AML-193 (cell line): ENCODE data around the gene BBC3.

Experiments
- DNase-seq, 2 experiments: peaks; one replicate each; lab custom pipeline; 2025; lab: John Stamatoyannopoulos, UW

Gene BBC3

DNA sequence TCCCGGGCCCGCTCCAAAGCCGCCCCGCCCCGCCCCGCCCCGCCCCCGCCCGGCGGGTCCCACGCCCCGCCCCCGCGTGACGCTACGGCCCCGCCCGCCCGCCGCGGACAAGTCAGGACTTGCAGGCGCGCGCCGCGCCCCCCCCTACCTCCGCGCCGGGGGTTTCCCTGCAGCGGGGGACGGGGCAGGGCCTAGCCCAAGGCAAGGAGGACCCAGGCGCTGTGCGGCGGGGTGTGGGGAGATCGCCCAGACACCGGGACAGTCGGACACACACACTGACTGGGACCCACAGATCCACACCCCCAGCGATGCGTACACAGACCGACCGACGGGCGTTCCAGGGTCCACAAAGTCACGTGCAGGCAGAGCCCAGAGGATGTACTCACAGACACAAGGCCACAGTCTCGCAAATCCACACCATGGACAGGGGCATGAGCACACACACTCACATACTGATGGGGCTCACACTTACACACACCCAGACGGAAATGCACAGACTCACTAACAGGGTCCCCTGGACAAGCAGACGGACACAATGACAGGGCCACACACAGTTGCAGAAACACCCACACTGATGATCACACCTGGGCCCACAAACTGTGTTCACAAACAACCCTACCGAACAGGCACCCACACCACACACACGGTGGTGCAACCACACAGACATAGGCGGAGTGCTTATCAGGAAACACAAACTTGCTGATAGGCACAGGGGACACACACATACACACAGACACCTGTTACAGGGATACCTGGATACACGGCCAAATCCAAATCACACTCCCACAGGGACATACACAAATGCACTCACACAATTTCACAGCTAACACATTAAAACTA, 436 bp upstream of the BBC3 start:
- DNase-seq, result peak; percentile 29 to 36

DNA sequence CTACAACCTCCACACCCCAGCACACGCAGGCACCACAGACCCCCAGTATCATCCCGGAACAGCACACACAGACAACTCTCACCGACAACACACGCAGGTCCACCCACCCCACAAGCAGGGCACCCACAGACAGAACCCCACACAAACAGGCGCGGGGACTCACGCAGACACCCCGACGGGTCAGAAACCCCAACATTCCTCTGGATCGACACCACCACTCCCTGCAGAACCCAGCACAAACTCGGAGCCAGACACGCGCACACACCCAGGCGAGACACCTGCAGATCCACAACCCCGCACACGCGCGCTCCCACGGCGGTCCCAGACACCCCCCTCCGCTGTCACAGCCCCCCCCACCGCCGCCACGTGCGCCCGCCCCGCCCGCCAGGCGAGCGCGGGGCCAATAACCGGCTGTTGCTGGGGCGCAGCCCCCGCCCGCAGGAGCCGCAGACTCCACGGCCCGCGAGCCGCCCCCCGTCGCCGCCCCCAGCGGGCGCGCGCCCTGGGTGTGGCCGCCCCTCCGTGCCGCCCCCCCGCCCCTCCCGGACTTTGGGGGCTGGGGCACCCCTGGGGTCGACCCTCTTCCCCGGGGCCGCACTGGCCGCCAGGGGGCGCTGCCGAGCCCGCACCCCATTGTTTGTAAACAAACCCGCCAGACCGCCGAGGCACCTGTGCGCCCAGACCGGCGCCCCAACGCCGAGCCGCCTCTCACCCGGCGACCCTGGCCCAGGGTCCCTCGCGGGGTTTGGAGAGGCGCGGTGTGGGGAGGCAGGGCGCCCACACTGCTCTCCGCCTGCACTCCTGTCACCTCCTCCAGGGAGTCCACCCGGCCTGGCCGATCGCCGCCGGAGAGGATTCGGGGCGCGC, 712 bp downstream of the BBC3 start:
- peak; percentile 9 to 10 for DNase-seq

DNA sequence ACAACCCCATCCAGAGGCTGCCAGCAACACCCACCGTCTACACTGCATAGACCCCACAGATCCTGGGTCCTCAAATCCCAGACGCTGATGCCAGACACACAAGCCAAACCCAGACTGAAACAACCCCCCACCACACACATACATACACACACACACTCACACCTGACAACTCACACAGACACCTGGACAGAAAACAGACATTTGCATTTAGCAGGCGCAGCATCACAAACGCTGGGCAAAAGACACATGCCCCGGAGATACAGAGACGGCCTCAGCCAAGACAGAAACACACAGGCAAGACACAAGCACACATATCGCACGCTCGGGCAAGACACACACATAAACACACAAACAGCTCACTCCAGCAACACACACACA, 1.3 kb downstream of the BBC3 start:
- DNase-seq, result no peak

DNA sequence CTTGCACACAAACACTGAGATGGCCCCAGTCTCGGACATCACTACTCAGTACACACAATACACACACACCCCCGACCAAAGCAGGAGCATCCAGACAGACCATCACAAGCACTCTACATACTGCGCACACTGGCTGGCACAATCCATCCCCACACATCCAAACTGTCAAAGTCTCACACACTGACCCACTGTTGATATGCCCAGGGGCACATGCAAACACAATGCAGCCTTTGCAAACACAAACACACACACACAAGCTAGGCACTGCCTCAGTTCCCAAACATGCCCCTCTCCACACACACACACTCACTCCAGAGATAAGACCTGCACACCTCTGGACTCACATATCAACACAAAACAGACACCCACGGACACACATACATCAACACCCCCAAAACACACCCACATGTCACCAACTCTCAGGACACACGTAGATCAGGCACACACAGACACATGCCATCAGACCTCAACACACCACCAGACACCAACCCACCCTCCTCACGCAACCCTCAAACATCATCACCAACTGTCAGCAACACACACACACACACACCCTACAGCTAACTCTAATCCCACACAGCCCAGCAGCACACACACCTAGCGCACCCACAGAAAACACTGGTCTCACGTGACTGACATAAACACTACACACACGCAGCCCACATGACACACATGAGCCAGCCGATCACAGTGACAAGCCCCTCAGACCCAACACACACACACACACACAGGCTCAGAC, 1.9 kb downstream of the BBC3 start:
- no peak for DNase-seq

DNA sequence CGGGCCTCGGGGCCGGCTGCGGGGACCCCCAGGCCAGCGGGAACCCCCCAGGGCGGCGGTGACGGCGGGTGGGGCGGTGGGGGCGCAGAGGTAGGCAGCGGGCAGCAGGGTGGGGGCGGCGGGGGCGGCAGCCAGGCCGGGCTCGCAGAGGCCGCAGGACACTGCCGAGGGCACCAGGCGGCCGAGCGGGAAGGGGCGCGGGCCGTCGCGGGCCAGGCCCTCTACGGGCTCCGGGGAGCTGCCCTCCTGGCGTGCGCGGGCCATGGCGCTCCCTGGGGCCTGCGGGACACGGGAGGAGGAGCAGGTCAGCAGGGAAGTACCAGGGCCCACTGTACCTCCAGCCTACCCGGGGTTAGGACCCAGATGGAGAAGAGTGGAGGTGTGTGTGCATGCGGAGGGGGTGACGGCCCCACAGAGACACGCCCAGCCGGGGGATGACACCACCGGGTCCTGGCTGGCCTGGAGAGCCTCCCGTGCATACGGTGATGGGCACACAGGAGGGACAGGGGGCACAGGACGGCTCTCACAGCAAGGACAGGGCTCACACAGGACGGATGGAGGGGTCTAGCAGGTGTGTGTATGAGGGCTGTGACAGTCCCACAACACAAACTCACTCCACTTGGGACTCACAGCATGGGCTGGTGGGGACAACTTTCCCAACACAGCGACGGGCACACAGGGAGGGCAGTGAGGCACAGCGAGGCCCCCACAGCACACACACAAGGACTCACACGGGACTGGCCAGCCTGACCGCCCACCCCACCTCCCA, 2.6 kb downstream of the BBC3 start:
- DNase-seq, result peak in 1 of 2 experiments; percentile 3

DNA sequence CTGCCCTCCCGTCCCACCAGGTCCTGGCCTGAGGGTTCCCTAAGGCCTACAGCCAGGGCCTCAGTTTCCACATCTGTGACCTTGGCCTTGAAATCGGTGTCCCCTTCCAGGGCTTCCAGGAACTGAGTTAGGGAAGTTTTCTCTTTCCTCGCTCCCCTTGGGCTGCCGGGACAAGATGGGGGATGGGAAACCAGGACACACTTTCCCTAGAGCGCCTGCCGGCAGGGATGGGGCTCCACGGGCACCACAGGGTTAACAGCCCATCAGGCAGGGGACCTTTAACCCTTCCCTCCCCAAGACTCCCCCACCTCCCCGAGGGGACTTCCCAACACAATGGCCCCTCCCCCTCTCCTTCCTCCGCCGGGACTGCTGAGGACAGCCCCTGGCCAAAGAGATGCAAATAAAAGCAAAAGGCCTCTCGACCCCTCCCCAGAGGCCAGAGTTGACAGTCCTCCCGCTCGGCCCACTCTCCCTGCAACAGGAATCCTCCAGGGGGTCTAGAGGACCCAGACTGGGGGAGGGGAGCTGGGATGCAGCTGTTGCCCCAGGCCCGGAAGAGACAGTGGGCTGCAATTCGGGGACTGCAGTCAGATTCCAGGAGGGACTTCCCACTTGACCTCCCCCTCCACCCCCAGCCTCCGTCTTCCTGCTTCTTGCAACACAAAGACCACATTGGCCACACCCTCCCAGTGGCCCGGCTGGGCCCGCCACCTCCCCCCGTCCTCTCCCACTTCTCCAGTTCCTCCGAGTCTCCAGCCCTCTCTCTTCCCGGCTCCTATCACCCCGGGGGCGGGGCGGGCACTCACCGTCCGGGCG, 3.4 kb downstream of the BBC3 start:
- DNase-seq, result peak; percentile 70 to 73

DNA sequence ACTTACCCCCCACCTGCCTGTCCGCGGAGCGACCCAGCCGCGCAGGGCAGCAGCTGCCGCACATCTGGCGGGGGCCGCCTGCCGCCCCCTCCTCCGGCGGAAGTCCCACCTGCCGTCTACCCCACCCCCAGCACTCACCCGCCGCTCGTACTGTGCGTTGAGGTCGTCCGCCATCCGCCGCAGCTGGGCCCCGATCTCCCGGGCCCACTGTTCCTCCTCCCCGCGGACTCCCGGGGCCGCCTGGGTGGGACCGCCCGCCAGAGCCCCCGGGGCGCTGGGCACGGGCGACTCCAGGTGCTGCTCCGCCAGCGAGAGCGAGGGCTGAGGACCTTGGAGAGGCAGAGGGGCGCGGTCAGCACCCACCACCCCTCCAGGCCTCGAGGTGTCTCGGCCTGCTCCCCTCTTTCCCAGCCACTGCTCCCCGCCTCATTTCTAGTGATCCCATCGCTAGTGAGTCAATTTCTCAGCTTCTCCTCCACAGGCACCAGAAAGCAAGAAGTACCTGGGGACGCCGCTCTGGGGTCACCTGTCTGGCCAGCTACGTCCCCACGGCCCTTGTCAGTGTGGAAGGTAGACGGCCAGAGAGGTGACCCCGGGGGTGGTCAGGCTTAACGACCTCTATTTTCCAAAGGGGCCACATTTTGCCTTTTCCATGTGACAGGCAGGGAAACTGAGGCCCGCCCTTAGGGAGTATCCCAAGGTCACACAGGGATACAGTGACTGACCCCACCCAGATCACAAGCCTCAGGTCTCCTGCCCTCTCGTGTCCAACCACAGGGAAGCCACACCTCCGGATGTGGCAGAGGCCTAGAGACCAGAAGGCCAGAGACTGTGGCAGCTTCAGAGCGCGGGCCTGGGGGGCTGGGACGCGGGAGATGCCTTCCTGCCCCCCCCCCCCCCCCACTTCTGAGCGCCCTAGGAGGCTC, 4.3 kb downstream of the BBC3 start:
- DNase-seq, result peak; percentile 72 to 79

DNA sequence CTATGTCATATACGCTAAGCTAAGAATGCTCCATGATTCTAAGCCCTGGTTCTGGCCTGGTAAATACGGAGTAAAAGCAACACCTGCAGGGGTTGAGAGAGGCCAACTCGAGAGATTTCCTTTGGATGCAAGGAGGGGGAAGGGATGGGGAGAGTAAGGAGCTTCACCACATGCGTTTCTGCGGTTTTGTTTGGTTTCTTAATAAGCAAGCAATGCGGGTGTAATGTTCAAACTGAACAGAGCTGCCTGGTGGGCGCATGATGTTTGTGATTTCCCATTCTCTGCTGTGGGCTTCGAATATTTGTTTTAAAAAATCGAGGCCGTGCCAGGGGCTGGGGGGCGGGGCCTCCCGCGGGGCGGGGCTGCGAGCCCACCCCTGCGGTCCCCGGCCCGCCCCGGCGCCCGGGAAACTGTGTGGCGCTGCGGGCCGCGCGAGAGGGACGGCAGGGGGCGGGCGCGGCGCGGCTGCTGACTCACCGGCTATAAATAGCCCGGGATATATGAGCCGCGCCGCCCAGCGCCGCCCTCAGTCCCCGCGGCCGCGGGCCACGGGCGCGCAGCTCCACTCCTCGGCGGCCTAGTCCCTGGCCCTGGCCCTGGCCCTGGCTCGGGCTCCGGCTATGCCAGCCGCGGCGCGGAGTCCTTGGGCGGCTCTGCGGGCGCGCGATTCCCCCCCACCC, 5.1 kb downstream of the BBC3 start:
- DNase-seq, result peak; percentile 70 to 75

DNA sequence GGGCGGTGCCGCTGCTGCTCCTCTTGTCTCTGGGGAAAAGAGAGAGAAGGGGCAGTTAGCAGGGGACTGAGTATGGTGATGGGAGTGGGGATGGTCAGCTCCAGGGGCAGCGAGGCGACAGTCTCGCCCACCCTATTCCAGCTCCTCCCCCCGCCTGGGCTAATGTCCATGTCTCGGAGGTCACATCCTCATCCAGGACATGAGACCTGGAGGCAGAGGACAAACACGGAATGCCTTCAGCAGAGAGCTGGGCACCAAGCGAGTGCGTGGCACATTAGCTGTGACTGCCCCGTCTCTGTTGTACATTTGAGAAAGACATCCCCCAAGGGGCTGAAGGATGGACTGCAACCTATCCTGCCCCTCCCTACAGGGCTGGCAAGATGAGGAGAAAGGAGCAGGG, 9.1 kb downstream of the BBC3 start:
- DNase-seq, result no peak

DNA sequence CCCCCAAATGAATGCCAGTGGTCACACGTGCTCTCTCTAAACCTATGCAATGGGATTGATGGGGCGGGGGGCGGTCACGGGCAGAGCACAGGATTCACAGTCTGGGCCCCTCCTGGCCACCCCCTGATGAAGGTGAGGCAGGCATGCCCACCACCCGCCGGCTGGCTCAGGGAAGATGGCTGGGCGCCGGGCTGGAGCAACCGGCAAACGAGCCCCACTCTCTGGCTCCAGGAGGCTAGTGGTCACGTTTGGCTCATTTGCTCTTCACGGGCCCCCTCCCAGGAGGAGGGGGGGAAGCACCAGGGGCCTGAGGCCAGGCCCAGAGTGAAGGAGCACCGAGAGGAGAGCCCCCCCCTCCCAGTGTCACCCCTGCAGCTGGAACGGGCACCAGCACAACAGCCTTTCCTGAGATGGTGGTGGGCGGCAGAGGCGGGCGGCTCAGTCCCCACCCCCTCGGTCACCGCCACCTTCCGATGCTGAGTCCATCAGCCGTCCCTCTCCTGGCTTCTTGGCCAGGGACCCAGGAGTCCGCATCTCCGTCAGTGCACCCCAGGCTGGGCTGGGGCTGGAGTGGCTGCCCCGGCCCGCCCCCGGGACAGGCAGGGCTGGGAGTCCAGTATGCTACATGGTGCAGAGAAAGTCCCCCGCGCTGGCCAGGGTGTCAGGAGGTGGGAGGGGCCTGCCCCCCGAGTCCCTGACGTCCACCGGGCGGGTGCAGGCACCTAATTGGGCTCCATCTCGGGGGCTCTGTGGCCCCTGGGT, 9.7 kb downstream of the BBC3 start:
- DNase-seq, result no peak

DNA sequence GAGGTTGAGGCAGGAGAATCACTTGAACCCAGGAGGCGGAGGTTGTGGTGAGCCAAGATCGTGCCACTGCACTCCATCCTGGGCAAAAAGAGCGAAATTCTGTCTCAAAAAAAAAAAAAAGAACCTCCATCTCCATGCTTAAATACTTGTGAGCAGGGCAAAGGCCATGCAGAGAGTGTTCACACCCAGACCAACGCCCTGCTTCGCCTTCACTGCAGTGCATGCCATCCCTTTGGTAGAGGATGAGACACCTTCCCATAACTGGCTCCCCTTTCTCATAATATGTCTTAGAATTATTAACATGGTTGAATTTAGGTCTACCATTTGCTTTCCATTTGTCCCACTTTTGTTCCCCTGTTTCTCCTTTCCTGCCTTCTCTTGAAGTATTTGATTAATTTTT, 15.4 kb downstream of the BBC3 start:
- no peak for DNase-seq

DNA sequence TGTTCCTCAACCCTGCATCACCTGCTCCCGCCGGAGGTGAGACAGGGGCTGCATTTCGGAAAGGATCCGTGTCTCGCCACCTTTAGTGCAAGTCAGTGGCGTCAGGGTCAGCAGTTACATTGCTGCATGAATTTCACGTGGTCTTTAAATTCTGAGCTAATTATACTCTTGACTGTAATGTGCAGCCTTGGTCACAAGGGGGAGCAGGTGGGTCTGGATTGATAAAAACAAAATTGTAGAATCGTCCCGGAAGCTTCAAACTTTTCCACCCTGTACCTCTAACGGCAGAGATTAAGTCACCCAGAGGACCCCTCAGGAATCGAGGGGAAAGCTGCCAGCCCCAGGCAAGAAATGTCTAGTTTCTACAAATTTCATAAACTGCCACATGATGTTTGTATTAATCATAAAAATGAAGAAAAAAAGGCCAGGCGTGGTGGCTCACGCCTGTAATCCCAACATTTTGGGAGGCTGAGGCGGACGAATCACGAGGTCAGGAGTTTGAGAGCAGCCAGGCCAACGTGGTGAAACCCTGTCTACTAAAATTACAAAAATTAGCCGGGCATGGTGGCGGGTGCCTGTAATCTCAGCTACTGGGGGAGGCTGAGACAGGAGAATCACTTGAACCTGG, 20.2 kb downstream of the BBC3 start:
- peak; percentile 75 to 76 for DNase-seq

DNA sequence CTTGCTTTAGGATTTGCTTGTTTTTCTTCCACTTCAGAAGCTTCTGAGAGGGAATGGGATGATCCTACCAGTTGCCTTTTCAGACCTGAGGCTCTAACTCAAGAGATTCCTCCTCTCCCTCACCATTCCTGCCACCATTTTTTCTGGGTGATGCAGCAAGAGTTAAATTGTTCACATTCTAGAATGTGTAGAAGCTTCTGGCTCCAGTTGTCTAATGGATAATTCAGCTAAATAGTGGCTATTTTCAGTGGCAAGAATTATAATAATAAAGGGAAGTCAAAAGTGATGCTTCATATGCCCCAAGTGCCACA, 20.9 kb downstream of the BBC3 start:
- DNase-seq, result no peak

DNA sequence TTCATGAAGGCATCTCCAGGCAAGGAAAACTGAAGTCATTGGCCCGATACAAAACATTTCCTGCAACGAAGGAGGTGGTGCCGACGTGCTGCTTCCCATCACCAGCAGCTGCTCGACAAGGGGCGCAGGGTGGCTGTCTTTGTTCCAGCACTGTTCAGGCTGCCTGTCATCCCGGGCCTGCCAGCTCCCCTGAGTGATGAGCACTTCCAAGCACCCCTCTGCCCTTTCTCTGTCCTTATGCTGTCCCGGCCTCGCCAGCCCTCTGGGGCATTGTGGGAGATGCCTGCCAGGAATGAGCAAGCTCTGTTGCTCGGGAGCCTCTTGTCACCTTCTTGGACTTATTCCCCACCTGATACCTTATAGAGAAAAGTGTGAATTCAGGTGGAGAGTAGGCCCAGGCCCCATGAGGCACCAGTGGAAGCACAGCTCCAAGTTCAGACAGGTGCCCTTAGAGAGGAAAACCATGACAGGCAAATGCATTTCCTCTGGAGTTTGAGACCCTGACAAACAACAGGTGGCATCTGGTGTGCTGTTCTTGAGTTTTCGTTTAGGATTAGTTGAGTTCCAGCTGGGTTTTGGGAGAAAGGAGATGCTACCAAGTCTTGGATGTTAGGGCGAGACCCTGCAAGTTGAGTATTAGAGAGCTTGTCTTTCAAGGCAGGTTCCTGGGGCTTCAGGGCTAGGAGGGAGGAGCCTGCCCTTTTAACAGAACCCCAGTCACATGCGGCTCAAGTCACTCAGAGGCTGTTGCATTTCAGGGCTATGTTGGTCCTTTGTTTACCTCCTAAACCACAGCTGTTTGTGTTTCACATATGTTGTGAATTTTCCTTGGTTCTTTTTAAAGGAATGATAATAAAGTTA, 21.4 kb downstream of the BBC3 start:
- DNase-seq, result no peak

DNA sequence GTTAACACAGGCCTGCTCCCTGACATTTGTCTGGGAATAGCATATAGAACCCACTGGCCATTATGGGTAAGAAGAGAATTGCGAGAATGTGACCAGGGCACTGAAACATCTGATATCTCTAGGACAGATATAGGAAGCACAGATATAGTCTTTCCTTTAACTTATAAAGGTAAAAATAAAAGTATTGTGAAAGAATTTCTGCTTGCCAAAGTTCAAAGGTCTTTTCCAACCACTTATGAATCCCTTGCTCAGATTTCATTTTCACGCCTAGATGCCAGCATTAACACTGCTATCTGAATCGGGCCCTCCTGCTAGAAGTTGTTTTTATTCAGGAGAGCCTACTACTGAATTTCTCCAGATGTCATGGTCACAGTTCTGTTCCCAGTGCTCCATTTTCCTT, 27.7 kb downstream of the BBC3 start:
- no peak for DNase-seq

DNA sequence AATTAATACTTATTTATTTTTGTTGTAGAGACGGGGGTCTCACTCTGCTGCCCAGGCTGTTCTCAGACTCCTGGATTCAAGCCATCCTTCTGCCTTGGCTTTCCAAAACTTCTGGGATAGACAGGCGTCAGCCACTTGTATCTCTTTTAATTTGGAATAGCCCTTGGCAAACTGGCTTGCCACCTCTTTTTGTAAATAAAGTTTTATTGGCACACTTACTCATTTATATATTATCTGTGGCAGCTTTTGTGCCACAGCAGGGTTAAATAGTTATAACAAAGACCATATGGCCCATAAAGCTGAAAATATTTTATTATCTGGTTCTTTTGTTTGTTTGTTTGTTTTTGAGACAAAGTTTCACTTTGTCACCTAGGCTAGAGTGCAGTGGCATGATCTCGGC, 30.5 kb downstream of the BBC3 start:
- DNase-seq, result no peak

DNA sequence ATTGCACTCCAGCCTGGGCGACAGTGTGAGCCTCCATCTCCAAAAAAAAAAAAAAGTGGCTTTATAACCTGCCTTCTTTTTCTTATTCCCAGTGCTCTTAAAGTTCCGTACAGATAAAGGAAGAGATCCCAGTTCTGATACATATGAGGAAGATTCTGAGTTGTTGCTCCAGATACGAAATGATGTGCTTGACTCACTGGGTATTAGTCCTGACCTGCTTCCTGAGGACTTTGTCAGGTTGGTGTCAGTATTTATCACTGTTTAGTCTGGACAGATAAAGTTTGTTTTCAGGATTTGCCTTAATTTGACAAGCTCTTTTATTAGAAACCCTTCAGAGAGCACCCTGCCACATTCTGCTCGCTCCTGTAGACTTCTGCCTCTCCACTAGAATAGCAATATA, 33.9 kb downstream of the BBC3 start:
- no peak for DNase-seq
